ENCODE data around the gene C22orf31. TPM values are rescaled to one million over a fixed set of nuclear protein-coding genes. Genes with fewer than 3 reads are reported as not detected.

C22orf31 gene
- total RNA-seq, 2 donors from 2014 or later = 0.32 TPM; not detected in 1

- DNase-seq = no peak
- Histone ChIP-seq H3K4me3 (no peak overlapping the region), H3K27me3 (no peaks in the 10 kb centered on the region)
These were observed 700 bp downstream of the C22orf31 start for GRCh38 chr22:29060931-29061330.

GRCh38 chr22:29060251-29060869 lies 1.3 kb downstream of the C22orf31 start:
- intact Hi-C loops (cut with DNase I) = no loop called here
- Histone ChIP-seq H3K9ac (ENCODE audit: low read depth in 2 of 2, low read length in 2 of 2) (no peak overlapping the region), H3K27me3 (no peaks in the 10 kb centered on the region), H3K27ac (no peak overlapping the region), H3K4me1 (no peaks in the 10 kb centered on the region), H3K4me3 (no peak overlapping the region), H3K9me3 (no peaks in the 10 kb centered on the region), H3K36me3 (no peaks in the 10 kb centered on the region)
- DNase-seq = no peak
- no peak for TF ChIP-seq CTCF (IDR thresholded peaks at IDR 0.05)

More at GRCh38 chr22:29060931-29061330, 700 bp downstream of the C22orf31 start:
- no peak for TF ChIP-seq CTCF (IDR thresholded peaks at IDR 0.05)
- intact Hi-C loops (cut with DNase I) = no loop called here
- Histone ChIP-seq H3K9ac (ENCODE audit: low read depth in 2 of 2, low read length in 2 of 2) (no peak overlapping the region), H3K9me3 (no peaks in the 10 kb centered on the region), H3K4me1 (no peaks in the 10 kb centered on the region), H3K27ac (no peak overlapping the region), H3K36me3 (no peaks in the 10 kb centered on the region)

DNA sequence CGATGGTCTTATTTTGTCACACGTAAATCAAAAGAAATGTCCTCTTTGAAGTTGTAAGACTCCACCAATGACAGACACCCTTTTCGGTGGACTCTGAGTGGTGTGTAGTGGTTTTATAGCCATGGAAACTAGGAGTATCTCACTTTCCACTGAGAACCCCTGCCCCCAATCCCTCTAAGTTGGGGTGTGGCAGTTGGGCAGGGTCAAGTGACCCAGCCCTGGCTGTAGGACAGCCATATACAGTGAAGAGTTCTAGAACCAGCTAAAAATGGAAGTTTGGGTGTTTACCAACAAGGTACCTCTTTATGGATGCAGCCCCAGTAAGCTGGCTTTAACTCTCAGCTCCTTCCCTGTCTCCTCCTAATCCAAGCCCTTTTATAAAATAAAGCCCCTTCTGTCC lies 5.2 kb downstream of the C22orf31 start:
- no peak for DNase-seq
- intact Hi-C loops (cut with DNase I) = no loop called here
- H3K4me3 ChIP-seq = no peak overlapping the region
- no peak for TF ChIP-seq CTCF (IDR thresholded peaks at IDR 0.05)
- no peaks in the 10 kb centered on the region for H3K36me3 ChIP-seq
- H3K27me3 ChIP-seq = no peaks in the 10 kb centered on the region
- no peak overlapping the region for H3K27ac ChIP-seq
- H3K9ac ChIP-seq (ENCODE audit: low read depth in 2 of 2, low read length in 2 of 2) = no peak overlapping the region
- no peaks in the 10 kb centered on the region for H3K9me3 ChIP-seq
- no peaks in the 10 kb centered on the region for H3K4me1 ChIP-seq

- no peak for DNase-seq
- Histone ChIP-seq H3K27me3 (no peaks in the 10 kb centered on the region), H3K27ac (no peak overlapping the region), H3K4me1 (no peaks in the 10 kb centered on the region), H3K4me3 (no peak overlapping the region), H3K9ac (ENCODE audit: low read depth in 2 of 2, low read length in 2 of 2) (no peak overlapping the region), H3K9me3 (no peaks in the 10 kb centered on the region), H3K36me3 (no peaks in the 10 kb centered on the region)
- intact Hi-C loops (cut with DNase I) = no loop called here
- no peak for TF ChIP-seq CTCF (IDR thresholded peaks at IDR 0.05)
These were observed 6.3 kb downstream of the C22orf31 start for GRCh38 chr22:29055192-29055830.

DNA sequence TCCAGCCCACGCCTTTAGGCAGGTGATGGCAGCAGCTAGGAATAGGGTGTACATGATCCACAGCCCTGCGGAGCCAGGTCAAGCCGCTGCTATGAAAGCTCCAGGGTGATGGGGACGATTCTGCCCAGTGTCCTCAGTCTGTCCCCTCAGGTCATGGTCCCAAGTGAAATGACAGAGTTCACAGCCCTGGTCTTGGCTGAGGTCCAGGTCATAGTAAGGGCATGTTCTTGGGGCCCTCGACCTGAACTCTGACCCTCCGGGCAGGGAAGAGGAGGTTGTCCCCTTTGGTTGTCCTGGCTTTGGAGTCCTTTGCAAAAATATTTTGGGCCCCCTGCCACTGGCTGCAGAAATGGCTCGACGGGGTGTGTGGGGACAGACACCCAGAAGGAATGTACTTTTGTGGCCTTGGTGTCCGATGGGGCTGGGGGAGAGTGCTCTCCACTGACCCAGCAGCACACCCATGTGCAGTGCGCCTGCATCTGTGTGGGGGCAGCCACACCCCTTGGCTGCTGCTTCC lies 7.3 kb downstream of the C22orf31 start:
- intact Hi-C loops (cut with DNase I) = no loop called here
- Histone ChIP-seq H3K27me3 (no peaks in the 10 kb centered on the region), H3K4me3 (no peak overlapping the region), H3K4me1 (no peaks in the 10 kb centered on the region), H3K27ac (no peak overlapping the region), H3K9ac (ENCODE audit: low read depth in 2 of 2, low read length in 2 of 2) (no peak overlapping the region), H3K36me3 (no peaks in the 10 kb centered on the region), H3K9me3 (no peaks in the 10 kb centered on the region)
- DNase-seq = no peak
- TF ChIP-seq CTCF (IDR thresholded peaks at IDR 0.05) = no peak

All from colonic mucosa (tissue), 4 donors.